Neuronal stem cell (in vitro differentiated cells): ENCODE data around the gene RCOR3.
"Not testable (repeated sequence)": the region's sequence is repeated elsewhere in the genome, so short reads cannot be mapped to it uniquely, and the experiment has no call there.

ENCODE experiments used
- DNase-seq: peaks from one replicate; pipeline ENCODE4 v3.0.0-alpha.2; 2013; ENCODE audit warnings: low spot score
- H2AFZ ChIP-seq: one replicate; pipeline ENCODE4 v1.6.1; 2013; ENCODE audit warnings: mild to moderate bottlenecking, low read length, inconsistent platforms
- H2AK5ac ChIP-seq: 2 replicates; pipeline ENCODE4 v1.6.1; 2013; ENCODE audit warnings: low read depth, mild to moderate bottlenecking, inconsistent platforms, low read length, moderate library complexity, mixed read lengths
- H2BK120ac ChIP-seq: 2 replicates; pipeline ENCODE4 v1.6.1; 2013; ENCODE audit warnings: low read depth, mild to moderate bottlenecking, inconsistent platforms, low read length, moderate library complexity, mixed read lengths
- H2BK12ac ChIP-seq: one replicate; pipeline ENCODE4 v1.6.1; 2013; ENCODE audit warnings: low read length, inconsistent platforms
- H2BK15ac ChIP-seq: 2 replicates; pipeline ENCODE4 v1.6.1; 2013; ENCODE audit warnings: mild to moderate bottlenecking, low read length, inconsistent platforms, mixed read lengths
- H2BK5ac ChIP-seq: one replicate; pipeline ENCODE4 v1.6.1; 2013; ENCODE audit warnings: inconsistent platforms, mild to moderate bottlenecking, low read length, moderate library complexity
- H3K14ac ChIP-seq: one replicate; pipeline ENCODE4 v1.6.1; 2013; ENCODE audit warnings: low read length, inconsistent platforms
- H3K18ac ChIP-seq: 2 replicates; pipeline ENCODE4 v1.6.1; 2013; ENCODE audit warnings: low read length, inconsistent platforms
- H3K23ac ChIP-seq: 2 replicates; pipeline ENCODE4 v1.6.1; 2013; ENCODE audit warnings: low read depth, mild to moderate bottlenecking, mixed read lengths, low read length, inconsistent platforms; ENCODE audit not compliant: poor library complexity
- H3K27ac ChIP-seq: replicated peaks from 3 replicates; pipeline ENCODE4 v1.5.1; 2013; ENCODE audit warnings: low read length, inconsistent platforms
- H3K27me3 ChIP-seq, 3 experiments: 2 replicates each; pipeline ENCODE4 v1.6.1; 2013; ENCODE audit warnings: low read length in 3 of 3, mild to moderate bottlenecking in 2 of 3, inconsistent platforms in 1 of 3, low read depth in 1 of 3, mixed read lengths in 1 of 3, moderate library complexity in 1 of 3; ENCODE audit not compliant: control insufficient read depth in 3 of 3, insufficient read depth in 3 of 3
- H3K36me3 ChIP-seq, 2 donors: replicated peaks in 1 of 2; 2 replicates each; pipeline ENCODE4 v1.6.1; 2013; ENCODE audit warnings: low read length in 2 of 2; ENCODE audit not compliant: control insufficient read depth in 2 of 2, insufficient read depth in 2 of 2
- H3K4ac ChIP-seq: 2 replicates; pipeline ENCODE4 v1.6.1; 2013; ENCODE audit warnings: inconsistent platforms, mild to moderate bottlenecking, low read length, moderate library complexity
- H3K4me1 ChIP-seq, 2 donors: 1 replicate in 1 of 2; 2 replicates in 1 of 2; pipeline ENCODE4 v1.6.1; 2013; ENCODE audit warnings: low read length in 2 of 2, low read depth in 1 of 2; ENCODE audit not compliant: control insufficient read depth in 2 of 2, insufficient read depth in 1 of 2
- H3K4me2 ChIP-seq: one replicate; pipeline ENCODE4 v1.6.1; 2013; ENCODE audit warnings: mild to moderate bottlenecking, low read length, inconsistent platforms; ENCODE audit not compliant: insufficient read depth, poor library complexity, severe bottlenecking
- H3K4me3 ChIP-seq, 2 donors: 2 replicates each; pipeline ENCODE4 v1.5.1; 2013; ENCODE audit warnings: low read length in 2 of 2, mild to moderate bottlenecking in 2 of 2, inconsistent platforms in 1 of 2, moderate library complexity in 1 of 2
- H3K79me1 ChIP-seq: one replicate; pipeline ENCODE4 v1.6.1; 2013; ENCODE audit warnings: low read depth, mild to moderate bottlenecking, inconsistent platforms, low read length, moderate library complexity
- H3K9ac ChIP-seq: one replicate; pipeline ENCODE4 v1.6.1; 2013; ENCODE audit warnings: mild to moderate bottlenecking, low read depth, low read length, inconsistent platforms; ENCODE audit not compliant: poor library complexity
- H3K9me3 ChIP-seq, 2 donors: replicated peaks in 1 of 2; 2 replicates each; pipeline versions ENCODE3 to v1.6.1; 2013; ENCODE audit warnings: low read length in 2 of 2, mild to moderate bottlenecking in 2 of 2, inconsistent platforms in 1 of 2, low read depth in 1 of 2, mixed read lengths in 1 of 2, moderate library complexity in 1 of 2; ENCODE audit not compliant: control insufficient read depth in 2 of 2, insufficient read depth in 1 of 2
- H4K8ac ChIP-seq: one replicate; pipeline ENCODE4 v1.6.1; 2013; ENCODE audit warnings: low read depth, mild to moderate bottlenecking, inconsistent platforms, low read length, moderate library complexity
- H4K91ac ChIP-seq: one replicate; pipeline ENCODE4 v1.6.1; 2013; ENCODE audit warnings: low read length, low read depth, mild to moderate bottlenecking, inconsistent platforms; ENCODE audit not compliant: poor library complexity
- WGBS, 2 donors: extraction: QIAGEN DNeasy Blood & Tissue Kit; methylation state at CpG; one replicate each; pipeline ENCODE4 v1.1.7; 2013; ENCODE audit warnings: missing lambda C conversion rate in 2 of 2, mixed read lengths in 1 of 2; ENCODE audit not compliant: insufficient read length in 2 of 2, insufficient replicate concordance in 1 of 2; ENCODE audit errors: extremely low coverage in 2 of 2; 5-methylcytosine and 5-hydroxymethylcytosine counted together

RCOR3 gene

GRCh38 chr1:211240567-211240966 lies 18.6 kb upstream of the RCOR3 start:
- H3K9ac ChIP-seq, H2BK12ac ChIP-seq, H3K4me1 ChIP-seq, H3K79me1 ChIP-seq, H3K36me3 ChIP-seq, H2AFZ ChIP-seq, H3K27ac ChIP-seq, H4K91ac ChIP-seq, H3K4ac ChIP-seq, H2BK15ac ChIP-seq, H3K4me2 ChIP-seq, H3K23ac ChIP-seq, H3K18ac ChIP-seq, H3K4me3 ChIP-seq, H3K14ac ChIP-seq, H3K9me3 ChIP-seq, H4K8ac ChIP-seq, DNase-seq, H2BK120ac ChIP-seq, H2BK5ac ChIP-seq, H2AK5ac ChIP-seq: not testable (repeated sequence)
- no CpG with 5 or more reads among the region's 8 CpGs for WGBS, 2 donors
- H3K27me3 ChIP-seq = peaks cover 0 to 12% (median 0%) of the 10 kb centered on the region in 3 experiments

DNA sequence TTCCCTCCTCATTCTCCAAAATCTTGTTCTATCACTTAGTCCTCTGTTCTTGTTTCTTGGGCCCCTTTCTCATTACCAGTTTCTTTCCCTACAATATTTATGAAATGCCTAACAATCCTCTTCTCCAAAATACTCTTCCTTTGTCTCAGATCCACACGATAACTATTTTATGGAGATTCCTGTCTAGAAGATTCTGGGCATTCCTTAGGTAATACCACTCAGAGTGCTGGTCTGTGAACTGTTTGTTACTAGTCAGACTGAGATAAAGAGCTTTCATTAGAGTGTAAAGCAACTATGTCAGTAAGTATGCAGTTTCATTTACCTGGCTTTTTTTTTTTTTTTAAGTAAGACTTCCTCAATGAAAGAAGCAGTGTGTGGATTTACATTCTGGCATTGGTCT lies 18.1 kb upstream of the RCOR3 start:
- Histone ChIP-seq H2AFZ (no peak overlapping the region), H2BK120ac (no peak overlapping the region), H3K4me3 (no peak overlapping the region), H3K9me3 (no peaks in the 10 kb centered on the region), H2BK12ac (no peak overlapping the region), H4K8ac (no peak overlapping the region), H2BK5ac (no peak overlapping the region), H2AK5ac (no peak overlapping the region), H3K79me1 (no peaks in the 10 kb centered on the region), H3K14ac (no peak overlapping the region), H3K9ac (no peak overlapping the region), H2BK15ac (no peak overlapping the region), H3K4me2 (no peak overlapping the region), H3K23ac (no peak overlapping the region), H4K91ac (no peak overlapping the region), H3K4me1 (no peaks in the 10 kb centered on the region), H3K27ac (no peak overlapping the region), H3K27me3 (peaks cover 0 to 12% (median 0%) of the 10 kb centered on the region in 3 experiments), H3K36me3 (no peaks in the 10 kb centered on the region), H3K18ac (no peak overlapping the region), H3K4ac (no peak overlapping the region)
- no peak for DNase-seq
- whole genome bisulfite sequencing, 2 donors = no CpG with 5 or more reads among the region's 1 CpG

- H2AFZ ChIP-seq, H4K91ac ChIP-seq, H3K18ac ChIP-seq, H2BK12ac ChIP-seq, H3K4me3 ChIP-seq, DNase-seq, H3K27ac ChIP-seq, H4K8ac ChIP-seq, H3K4ac ChIP-seq, H2BK5ac ChIP-seq, H3K79me1 ChIP-seq, H3K9ac ChIP-seq, H3K4me2 ChIP-seq, H3K9me3 ChIP-seq, H3K14ac ChIP-seq, H2BK15ac ChIP-seq, H2BK120ac ChIP-seq, H3K4me1 ChIP-seq, H3K23ac ChIP-seq, H3K36me3 ChIP-seq, H2AK5ac ChIP-seq: not testable (repeated sequence)
- no CpG with 5 or more reads among the region's 5 CpGs for WGBS, 2 donors
- peaks cover 0 to 12% (median 0%) of the 10 kb centered on the region in 3 experiments for H3K27me3 ChIP-seq
These were observed 15.5 kb upstream of the RCOR3 start for GRCh38 chr1:211243639-211244038.

DNA sequence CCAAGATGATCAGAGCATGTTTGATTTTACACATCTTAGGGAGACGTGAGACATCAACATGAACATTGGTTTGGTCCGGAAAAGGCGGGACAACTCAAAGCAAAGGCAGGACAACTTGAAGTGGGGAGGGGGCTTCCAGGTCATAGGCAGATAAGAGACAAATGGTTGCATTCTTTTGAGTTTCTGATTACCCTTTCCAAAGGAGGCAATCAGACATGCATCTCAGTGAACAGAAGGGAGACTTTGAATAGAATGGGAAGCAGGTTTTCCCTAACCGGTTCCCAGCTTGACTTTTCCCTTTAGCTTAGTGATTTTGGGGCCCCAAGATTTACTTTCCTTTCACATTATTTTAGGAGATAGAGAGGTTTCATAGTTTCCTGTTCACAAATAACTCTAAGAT lies 12.6 kb upstream of the RCOR3 start:
- not testable (repeated sequence) for H3K4me1 ChIP-seq, DNase-seq, H3K18ac ChIP-seq, H3K79me1 ChIP-seq, H3K14ac ChIP-seq, H2BK120ac ChIP-seq, H3K9ac ChIP-seq, H4K91ac ChIP-seq, H2BK12ac ChIP-seq, H2AFZ ChIP-seq, H2BK5ac ChIP-seq, H3K9me3 ChIP-seq, H3K4me3 ChIP-seq, H2BK15ac ChIP-seq, H3K4ac ChIP-seq, H3K27ac ChIP-seq, H3K4me2 ChIP-seq, H2AK5ac ChIP-seq, H3K23ac ChIP-seq, H4K8ac ChIP-seq, H3K36me3 ChIP-seq
- no CpG with 5 or more reads among the region's 4 CpGs for WGBS, 2 donors
- H3K27me3 ChIP-seq = peaks cover 0 to 29% (median 0%) of the 10 kb centered on the region in 3 experiments
